ENCODE results near the gene AGMO.

- TF ChIP-seq CTCF (IDR thresholded peaks at IDR 0.05) (no peak), POLR2A (IDR thresholded peaks at IDR 0.05) (no peak), POLR2AphosphoS5 (IDR thresholded peaks at IDR 0.05) (no peak)
Measured at GRCh38 chr7:15336146-15336545, 225.7 kb downstream of the AGMO start.

Data from prostate gland (tissue), 2 donors.